CMK (cell line): ENCODE results near the gene TBC1D17.
A peak's percentile ranks its signal among the peaks of the same experiment; 100 is the strongest.

Source experiments
- DNase-seq: peaks from one replicate; pipeline ENCODE4 v3.0.0-alpha.2; 2010; ENCODE audit warnings: low read depth

The TBC1D17 gene

DNA sequence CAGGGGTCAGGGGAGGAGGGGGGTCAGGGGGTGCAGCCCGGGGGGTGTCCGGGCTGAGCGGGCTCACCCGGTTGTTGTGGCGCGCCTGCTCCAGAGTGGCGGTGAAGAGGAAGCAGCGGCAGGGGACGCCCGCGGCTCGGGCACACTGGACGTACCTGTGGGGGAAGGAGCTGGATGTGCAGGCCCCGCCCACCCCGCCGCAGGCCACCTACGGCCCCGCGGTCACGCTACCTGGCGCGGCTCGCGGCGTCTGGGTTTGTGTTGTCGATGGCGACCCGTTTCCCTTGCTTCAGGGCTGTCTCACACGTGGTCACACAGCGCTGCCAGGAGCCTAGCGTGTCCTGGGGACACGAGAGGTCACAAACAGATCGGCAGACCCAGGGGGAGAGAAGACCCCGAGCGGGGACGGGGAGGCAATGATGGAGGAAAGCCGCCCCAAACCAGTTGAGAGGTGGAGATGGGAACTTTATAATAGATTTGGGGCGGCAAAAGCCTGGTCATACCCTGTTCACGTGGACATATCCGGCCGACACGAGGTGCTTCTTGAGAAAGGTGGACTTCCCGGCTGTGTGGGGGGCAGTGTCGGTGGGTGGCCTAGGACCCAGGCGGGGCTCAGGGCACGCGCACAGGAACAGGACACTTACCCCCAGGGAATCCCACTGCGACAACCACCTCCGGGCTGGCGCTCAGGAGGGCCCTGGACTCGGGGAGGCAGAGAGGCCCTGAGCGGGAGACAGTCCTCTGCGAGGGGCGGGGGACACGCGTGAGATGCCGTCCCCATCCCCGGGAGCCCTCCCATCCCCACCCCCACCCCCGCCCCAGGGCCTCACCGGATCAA lies 15.7 kb upstream of the TBC1D17 start:
- no peak for DNase-seq

DNA sequence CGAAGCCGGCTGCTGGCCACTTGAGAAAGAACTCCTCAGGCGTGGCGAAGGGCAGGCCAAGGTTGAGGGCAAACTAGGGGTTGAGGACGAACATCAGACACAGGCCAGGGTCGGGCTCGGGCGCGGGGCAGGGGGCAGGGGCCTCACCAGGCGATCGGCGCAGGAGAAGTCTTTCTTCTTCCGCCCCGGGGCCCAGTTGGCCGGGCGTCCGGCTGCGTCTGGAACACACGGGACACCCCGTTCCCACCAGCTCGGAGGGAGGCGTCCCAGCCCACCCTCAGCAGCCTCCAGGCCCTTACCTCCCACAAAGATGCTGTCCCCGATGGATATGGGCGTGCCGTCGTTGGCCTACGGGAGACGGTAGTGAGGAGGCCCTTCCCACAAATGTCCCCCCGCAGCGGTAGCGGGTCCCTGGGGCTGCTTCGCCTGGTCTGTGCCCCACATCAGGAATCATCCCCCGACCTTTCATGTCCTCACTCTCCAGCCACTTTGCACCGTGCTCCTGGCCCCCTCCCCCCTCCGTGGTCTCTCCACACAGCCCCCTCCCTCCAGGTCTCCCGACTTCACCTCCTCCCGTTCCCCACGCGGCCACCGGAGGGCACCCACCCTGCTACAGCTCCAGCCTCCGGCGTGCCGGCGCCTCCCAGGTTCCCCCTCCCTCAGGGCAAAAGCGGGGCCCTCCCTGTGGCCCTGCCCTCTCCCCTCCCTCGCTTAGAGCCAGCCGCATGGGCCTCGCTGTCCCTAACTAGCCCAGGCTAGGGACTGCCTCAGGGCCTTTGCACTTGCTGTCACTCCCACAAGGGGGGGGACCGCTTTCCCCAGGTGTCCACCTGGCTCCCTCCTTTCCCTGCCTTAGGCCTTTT lies 14.9 kb upstream of the TBC1D17 start:
- no peak for DNase-seq

DNA sequence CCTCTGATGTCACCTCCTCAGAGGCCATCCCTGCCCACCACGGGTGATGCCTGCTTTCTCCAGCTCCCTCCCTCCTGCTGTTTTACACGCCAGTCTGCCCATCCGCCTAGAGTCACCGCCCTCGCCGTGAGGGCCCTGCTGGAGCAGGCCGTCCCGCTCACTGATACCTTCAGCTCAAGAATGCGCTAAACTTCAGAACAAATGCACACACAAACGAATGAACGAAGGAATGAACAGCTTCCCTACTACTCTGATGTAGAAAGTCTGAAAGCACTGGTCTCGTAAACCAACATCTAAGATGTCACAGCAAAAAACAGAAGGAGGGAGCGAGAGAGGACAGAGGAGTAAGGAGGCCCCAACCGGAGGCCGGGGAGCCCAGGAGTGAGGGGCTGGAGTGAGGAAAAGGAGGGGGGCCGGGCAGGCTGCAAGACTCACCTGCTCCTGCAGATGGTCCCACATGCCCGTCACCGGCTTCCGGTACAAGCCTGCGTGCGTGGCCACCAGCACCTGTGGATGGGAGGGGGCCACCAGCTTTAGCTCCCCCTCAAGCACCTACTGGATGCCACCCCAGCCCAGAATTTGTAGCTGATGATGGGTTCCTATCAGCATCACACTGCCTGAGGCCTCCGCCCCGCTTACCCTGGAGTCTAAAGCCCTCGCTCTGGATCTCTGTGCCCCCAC lies 14.1 kb upstream of the TBC1D17 start:
- no peak for DNase-seq

DNA sequence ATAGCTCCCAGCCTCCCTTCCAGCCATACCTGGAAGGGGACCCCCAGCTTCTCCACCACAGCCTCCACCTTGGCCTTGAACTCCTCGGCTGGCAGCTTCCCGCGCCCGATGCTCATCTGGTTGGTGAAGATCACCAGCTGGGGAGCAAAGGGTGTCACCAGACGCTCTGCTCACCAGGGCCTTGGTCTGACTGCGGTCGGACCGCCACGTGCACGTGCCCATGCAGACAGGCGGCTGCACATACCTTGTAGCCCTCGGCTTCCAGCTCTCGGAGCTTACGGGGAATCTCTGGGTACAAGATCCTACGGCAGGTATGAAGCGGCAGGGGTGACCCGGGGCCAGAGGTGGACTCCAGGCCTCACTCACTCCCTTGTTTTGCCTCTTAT lies 13.6 kb upstream of the TBC1D17 start:
- DNase-seq = no peak

DNA sequence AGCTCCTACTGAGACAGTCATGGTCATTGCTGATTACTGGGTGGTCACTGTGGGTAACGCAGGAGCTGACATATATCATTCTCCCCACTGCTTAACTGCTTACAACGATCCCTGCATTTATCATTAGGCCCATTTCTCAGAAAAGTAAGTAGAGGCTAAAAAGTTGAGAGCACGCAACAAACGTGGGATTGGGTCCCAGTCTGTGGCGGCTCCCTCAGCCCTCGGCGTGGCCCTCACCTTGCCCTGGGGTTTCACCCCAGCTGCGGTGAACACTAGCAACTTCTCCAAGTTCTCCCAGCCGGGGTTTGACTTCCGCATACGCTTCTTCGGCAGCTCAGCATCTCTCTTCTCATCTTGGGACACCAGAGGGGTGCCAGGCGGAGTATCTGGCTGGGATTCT lies 12.6 kb upstream of the TBC1D17 start:
- no peak for DNase-seq

DNA sequence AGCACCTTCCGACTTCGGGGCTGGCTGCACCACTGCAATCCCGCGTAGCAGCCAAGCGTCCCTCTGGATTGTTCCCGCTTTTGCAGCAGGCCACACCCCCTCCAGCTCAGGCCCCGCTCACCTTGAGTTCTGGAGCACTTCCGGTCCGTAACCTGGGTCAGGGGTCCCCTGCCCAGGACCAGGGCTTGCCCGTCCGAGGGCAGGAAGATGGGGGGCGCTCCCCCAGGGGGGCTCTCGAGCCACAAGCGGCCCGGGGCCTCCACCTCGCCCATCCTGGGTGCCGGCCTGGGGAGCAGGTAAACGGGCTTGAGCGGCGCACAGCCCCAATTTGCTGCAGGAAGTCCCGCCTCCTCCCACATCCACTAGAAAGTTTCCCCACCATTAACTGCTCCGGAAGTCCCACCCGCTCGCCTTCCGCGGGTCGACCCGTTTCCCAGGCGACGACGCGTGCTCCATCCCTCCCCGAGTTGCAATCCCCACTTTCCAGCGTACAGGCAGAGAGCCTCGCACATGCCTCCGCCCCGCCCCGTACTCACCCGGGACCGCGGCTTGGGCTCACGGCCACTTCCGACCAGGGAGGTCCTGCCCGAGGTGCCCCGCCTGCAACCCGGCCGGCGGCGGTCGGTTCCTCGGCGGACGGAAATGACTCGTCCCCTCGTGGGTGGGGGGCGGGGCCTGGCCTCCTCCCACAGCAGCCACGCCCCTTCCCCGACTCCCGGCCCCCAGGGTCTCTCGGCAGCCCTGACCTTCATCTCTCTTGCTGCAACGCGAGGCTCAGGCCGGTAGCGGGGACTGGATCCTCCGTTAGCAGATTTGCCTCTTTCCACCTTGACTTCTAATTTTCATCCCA lies 10.3 kb upstream of the TBC1D17 start, which contains the start of gene PNKP:
TSS of gene PNKP (minus strand) at position 644 of the 850 bp plus-strand sequence. CDS start at position 272, 372 bp downstream.
- peak; percentile 72 for DNase-seq

DNA sequence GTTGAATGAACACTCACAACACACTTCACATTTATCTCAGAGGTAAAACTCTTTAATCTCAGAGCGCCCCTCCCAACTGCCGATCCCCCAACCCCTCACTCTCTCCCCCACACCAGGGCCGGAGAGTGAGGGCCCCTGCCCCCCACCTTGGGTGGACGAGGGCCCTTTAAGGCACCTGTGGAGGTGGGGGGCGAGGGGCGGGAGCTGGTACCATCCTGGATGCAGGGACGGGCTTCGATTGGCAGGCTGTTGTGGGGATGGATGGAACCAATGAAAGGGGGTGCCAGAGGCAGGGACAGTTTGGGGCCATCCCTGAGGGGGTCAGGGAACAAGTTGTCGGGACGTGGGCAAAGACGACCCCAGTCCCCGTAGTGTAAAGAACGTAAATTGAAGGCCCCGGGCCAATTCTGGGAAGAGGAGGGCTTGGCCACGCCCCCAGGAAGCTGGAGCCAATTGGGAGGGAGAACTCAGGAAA lies 8.5 kb upstream of the TBC1D17 start:
- no peak for DNase-seq

DNA sequence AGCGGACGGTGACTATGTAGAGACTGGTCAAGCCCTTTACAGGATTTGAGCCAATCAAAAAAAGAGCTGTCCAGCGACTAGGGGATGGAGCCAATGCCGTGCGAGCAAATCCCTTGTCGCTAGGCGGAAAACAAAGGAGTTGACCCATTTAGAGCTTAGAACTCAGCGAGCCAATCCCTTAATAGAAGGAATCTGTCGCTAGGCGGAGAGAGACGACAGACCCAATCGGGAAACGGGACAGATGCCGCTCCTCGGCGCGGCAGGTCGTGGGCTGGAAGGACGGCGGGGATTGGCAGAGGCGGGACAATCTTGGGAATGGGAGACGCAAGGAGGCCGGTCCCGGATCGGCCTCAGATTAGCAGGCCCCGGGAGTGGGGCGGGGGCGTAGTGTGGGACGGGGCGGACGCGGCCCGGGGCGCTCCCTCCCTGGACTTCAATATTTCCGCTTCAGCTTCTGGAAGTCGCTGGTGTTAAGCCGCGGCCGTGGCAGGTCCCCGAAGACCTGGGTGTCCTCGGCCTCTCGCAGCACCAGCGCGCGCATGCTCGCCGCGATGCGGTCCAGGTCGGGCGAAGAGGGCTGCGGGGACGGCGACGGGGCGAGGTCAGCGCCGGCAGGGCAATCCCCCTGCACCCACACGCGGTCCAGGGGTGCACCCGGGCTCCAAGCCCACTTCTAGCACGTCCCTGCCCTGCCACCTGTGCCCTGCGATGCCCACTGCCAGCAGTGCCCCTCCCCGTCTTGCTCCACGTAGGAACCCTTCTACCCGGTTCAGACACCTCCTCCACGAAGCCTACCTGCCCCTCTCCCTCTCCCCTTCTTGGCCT lies 7.8 kb upstream of the TBC1D17 start:
- DNase-seq = peak; percentile 100

DNA sequence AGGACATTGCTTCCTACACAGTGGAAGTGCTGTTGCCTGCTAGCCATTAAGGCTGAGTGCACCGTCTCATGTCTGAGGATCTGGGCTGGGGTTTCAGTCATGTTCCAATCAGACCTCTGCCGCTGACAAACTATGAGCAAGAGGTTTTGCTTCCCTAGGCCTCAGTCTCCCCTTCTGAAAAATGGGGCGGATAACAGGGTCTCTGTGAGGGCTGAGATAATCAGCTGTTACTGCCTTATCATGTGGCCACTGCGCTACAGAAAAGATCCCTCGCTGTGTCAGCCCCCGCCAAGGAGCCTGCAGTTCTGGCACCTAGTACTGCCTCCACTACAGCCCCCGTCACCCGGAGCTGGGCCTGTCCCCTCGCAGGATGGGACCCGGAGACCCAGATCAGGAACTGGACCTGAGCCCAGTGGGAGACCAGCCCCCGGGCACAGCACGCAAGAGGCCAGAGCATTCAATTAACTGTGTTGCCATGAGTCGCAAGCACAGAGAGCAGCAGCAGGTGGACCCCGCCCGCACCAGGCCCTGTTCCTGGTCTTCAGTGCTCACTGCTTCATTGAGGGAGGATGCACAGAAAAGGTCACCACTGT lies 7.1 kb upstream of the TBC1D17 start:
- DNase-seq = no peak

DNA sequence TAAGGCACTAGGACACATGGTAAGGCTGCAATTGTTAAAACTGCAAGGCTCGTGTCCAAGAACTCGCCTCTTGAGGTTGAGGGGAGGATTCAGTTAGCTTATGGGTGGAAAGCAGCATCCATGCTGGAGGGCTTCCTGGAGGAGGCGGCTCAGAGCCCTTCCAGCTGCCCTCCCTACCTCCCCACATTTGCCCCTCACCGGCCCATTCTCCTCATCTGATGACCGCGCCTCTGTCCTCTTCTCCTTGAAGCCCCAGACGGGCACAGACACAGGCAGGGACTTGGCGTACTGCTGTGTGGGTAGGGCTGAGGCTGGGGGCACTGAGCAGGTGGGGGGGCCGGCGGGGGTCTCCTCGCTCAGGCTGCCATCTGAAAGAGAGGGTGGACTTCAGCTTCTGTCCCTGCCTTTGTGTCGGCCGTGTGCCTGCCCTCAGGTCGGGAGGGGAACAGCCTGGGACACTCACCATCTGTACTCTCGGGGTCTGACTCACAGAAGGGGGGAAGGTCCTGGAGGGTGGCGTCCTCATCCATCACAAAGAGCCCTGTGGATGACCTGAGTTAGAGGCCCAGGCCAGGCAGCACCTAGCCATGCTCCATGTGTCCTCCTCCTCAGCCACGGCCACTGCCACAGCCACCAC lies 6.0 kb upstream of the TBC1D17 start:
- DNase-seq = no peak

DNA sequence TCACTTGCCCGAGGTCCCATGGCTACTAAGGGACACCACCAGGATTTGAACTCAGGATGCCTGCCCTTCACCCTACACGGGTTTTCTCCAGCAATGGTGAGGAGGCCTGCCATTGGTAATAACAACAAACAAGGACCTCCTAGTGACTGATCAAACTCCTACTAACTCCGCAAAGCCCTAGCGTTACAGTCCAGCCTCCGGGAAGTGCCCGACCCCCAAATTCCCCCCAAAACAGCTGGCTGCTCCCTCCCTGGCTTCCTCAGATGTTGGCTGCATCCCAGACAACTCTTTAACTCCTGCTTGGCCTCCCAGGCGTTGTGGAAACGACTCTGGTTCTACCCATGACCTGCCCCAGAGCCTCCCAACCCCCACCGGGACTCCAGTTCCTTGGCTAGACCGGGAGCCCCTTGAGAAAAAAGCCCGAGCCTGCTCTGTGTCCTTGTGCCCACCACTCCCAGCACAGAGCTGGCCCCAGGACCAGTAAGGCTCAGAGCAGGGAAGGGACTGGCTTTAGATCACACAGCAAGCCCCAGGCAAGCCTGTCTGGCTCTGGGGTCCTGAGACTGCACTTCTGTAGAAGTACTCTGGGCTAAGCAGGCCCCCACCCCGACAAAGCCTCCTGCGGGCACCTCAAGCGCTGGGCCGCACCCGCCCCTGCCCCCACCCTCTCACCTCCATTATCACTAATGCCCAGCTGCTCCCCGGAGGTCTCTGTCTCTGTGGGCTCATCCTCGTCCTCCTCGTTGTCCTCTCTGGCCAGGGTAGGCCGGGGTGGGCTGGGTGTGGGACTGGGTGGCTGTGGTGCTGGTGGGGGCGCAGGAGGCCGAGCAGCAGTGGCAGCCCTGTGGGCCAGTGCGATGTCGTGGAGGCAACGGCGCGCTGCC lies 5.0 kb upstream of the TBC1D17 start:
- no peak for DNase-seq

DNA sequence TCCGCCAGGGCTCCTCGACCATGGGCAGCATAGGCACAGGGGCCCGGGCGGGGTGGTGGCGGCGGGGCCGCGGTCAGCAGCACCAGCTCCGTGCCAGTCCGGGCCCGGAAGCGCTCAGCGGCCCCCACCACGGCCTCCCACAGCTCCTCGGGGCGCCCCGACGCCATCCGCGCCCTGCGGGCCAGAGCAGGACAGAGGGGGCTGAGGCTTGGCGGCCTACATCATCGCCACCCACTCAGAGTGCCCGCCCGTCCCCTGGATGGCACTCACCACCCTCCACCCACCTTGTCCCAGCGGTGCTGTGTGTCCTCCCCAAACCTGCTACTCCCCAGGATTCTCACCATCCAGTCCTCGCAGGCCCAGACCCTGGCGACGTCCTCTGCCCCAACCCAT lies 4.4 kb upstream of the TBC1D17 start:
- no peak for DNase-seq

DNA sequence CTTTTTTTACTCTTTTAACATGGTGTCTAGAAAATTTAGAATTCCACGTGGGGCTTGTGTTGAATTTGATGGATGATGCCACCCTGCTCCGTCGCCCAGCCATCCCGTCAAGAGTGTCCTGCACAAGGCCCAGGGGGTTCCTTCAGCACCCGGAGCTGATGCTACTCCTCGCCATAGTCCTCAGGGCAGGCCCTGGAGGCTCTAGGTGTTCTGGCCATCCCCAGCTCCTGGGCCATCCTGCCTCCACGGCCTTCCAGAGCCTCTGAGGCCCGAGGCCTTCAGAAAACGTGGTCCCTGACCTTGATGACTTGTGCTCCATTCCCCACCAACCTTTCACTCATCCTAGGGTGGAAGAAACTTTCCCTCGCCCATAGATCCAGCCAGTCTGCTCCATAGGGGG lies 3.7 kb upstream of the TBC1D17 start:
- no peak for DNase-seq

DNA sequence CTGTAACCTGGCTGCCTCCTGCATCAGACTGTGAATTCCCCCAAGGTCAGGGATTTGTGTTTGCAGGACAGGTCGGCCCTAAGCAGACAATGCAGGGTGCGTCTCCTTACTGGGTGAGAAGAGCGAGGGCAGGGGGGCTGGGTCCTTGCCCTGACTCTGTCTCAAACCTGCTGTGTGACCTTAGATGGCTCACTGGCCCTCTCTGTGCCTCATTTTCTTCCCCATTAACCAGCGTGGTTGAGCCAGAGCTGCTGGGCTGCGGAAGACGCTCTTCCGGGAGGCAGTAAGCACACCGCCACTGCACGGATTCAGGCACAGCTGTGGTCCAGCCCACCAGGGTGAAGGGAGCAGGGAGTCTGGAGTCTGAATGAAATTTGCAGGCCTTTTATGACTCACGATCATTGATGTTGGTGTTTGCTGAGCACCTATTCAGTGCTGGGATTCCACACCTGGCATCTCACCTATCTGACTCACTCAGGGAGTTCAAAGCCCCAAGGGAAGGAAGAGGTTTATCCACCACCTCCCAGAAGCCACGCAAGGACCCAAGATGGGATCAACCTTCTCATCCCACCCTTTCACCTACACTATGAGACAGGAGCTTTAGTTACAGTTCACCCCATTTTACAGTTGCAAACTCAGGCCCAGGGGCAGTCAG lies 2.9 kb upstream of the TBC1D17 start:
- no peak for DNase-seq

DNA sequence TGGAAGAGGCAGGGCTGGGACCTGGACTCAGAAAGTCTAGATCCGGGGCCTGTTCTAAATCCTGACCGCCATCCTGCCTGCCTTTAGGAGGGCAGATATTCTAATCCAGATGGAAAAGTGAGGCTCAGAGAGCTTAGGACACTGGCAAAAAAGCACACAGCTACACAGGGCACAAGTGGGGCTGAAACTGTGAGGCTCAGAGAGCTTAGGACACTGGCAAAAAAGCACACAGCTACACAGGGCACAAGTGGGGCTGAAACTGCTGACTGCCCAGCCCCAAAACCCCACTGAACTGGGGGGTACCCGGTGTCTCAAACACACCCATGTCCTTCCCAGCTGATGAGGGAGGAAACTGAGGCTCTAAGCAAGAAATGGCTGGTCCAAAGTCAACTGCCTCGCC lies 2.3 kb upstream of the TBC1D17 start:
- DNase-seq = no peak

DNA sequence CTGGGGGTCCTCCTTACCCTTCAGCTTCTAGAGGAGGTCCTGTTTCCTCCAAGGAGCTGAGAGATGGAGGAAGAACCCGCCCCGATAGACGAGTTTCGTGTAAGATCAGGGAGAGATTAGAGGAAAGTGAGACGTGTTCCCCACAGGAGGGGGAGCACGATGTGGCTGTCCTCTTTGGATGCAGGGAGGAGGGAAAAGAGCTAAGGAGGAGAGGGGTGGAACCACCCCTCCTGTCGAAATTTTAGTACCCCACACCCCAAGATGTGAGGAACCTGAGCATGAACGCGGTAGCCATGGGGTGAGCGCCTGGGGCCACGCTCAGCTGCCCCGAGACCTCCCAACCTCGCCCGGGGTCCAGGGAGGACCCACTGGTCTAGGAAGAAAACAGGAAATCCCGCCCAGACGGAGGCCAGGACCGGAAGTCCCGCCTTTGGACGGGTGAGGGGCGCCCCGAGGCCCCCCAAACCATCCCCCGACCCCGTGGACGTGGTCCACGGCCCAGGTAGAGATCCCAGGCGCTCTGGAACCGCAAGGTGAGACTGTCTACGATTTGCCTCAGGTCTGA lies 1.6 kb upstream of the TBC1D17 start:
- DNase-seq = peak; percentile 58

DNA sequence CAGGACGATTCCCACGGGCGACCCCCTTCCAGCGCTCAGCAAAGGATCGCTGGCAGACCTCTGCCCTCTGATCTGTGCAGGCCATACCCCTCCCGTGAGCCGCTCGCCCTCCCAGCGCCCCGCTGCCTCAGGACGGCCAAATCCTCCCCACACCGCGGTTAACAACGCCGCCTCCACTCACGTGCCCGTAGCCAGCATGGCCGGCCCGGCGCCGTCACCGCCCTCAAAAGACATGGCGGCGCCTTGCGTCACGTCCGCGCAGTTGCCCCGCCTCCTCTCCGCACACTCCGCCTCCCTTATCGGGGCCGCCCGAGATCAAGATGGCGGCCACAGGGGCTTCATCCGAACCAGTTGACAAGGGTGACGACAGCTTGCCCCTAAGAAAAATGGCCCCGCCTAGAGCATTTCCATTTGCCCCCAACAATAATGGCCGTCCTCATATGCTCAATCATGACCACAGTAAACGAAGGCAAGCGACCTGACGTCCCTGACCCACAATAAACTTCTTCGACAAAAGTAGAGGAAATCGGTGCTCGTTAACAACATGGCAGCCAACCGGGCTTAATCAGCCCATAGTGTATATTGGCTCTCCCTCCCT lies 981 bp upstream of the TBC1D17 start:
- peak; percentile 99 for DNase-seq
